Stimulated activated CD8-positive, alpha-beta memory T cell treated with anti-CD3 and anti-CD28 coated beads, Interleukin-15, amount 100 ng/mL, for 1 hour (primary cell): Measurements from ENCODE around the gene MZF1.

Source experiments
- DNase-seq: peaks from one replicate; pipeline ENCODE4 v3.0.0-alpha.2; 2020; ENCODE audit warnings: low read depth

MZF1 gene

GRCh38 chr19:58555920-58556621 lies 17.1 kb downstream of the MZF1 start:
- no peak for DNase-seq

- DNase-seq = no peak
These were observed 17.7 kb downstream of the MZF1 start for GRCh38 chr19:58555369-58555885.

- peak; percentile 98 for DNase-seq
These were observed 18.4 kb downstream of the MZF1 start, which contains the start of gene CHMP2A for GRCh38 chr19:58554494-58555368. CHMP2A (minus strand) TSS chr19:58555105; CDS start chr19:58554212, 893 bp downstream.

GRCh38 chr19:58553799-58554493 lies 19.2 kb downstream of the MZF1 start:
- DNase-seq = no peak

- no peak for DNase-seq
These were observed 20.5 kb downstream of the MZF1 start for GRCh38 chr19:58552655-58553054.

- DNase-seq = no peak
These were observed 21.3 kb downstream of the MZF1 start for GRCh38 chr19:58551577-58552471.

- no peak for DNase-seq
These were observed 22.0 kb downstream of the MZF1 start for GRCh38 chr19:58551123-58551497.

- DNase-seq = no peak
These were observed 22.6 kb downstream of the MZF1 start for GRCh38 chr19:58550362-58551122.

- no peak for DNase-seq
These were observed 23.3 kb downstream of the MZF1 start for GRCh38 chr19:58549664-58550361.

- no peak for DNase-seq
These were observed 24.1 kb downstream of the MZF1 start for GRCh38 chr19:58548859-58549663.

GRCh38 chr19:58547323-58548312 lies 25.5 kb downstream of the MZF1 start:
- DNase-seq = no peak

- DNase-seq = no peak
These were observed 27.1 kb downstream of the MZF1 start for GRCh38 chr19:58546019-58546530.

- no peak for DNase-seq
These were observed 27.7 kb downstream of the MZF1 start for GRCh38 chr19:58545286-58546018.

GRCh38 chr19:58544591-58545285 lies 28.4 kb downstream of the MZF1 start:
- DNase-seq = peak; percentile 39

GRCh38 chr19:58543826-58544590 lies 29.1 kb downstream of the MZF1 start, which contains the start of gene TRIM28:
TRIM28 (plus strand) TSS chr19:58544064; CDS start chr19:58544758, 694 bp downstream.
- DNase-seq = peak; percentile 100
